ENCODE results near the gene SIAE.

SIAE gene

GRCh38 chr11:124673333-124674167 is at the start of gene SIAE, which contains the start of gene SPA17:
Gene SIAE (minus strand): TSS chr11:124673739. CDS start chr11:124673708, 31 bp downstream.
Gene SPA17 (plus strand): TSS chr11:124673904. CDS start chr11:124675265, 1,361 bp downstream.
- peak; percentile 75 to 83 for DNase-seq

- no peak for DNase-seq
Observed at GRCh38 chr11:124722176-124722575, 48.6 kb upstream of the SIAE start.

- no peak for DNase-seq
Observed at GRCh38 chr11:124719534-124719933, 46.0 kb upstream of the SIAE start.

- DNase-seq, result no peak
Observed at GRCh38 chr11:124718801-124719200, 45.3 kb upstream of the SIAE start.

GRCh38 chr11:124717786-124718651 is 44.5 kb upstream of the SIAE start:
- DNase-seq, result no peak

- DNase-seq, result no peak
Observed at GRCh38 chr11:124717421-124717785, 43.9 kb upstream of the SIAE start.

GRCh38 chr11:124716591-124716990 is 43.1 kb upstream of the SIAE start:
- no peak for DNase-seq

GRCh38 chr11:124712392-124712791 is 38.9 kb upstream of the SIAE start:
- no peak for DNase-seq

- DNase-seq, result no peak
Observed at GRCh38 chr11:124707829-124708228, 34.3 kb upstream of the SIAE start.

GRCh38 chr11:124700028-124700427 is 26.5 kb upstream of the SIAE start:
- no peak for DNase-seq

- no peak for DNase-seq
Observed at GRCh38 chr11:124699547-124699946, 26.0 kb upstream of the SIAE start.

- DNase-seq, result no peak
Observed at GRCh38 chr11:124693142-124693541, 19.6 kb upstream of the SIAE start.

GRCh38 chr11:124682443-124682842 is 8.9 kb upstream of the SIAE start:
- DNase-seq, result no peak

- DNase-seq, result no peak
Observed at GRCh38 chr11:124681421-124681820, 7.9 kb upstream of the SIAE start.

GRCh38 chr11:124678416-124678815 is 4.9 kb upstream of the SIAE start:
- no peak for DNase-seq

GRCh38 chr11:124676386-124676785 is 2.8 kb upstream of the SIAE start:
- DNase-seq, result no peak

GRCh38 chr11:124674571-124674970 is 1.0 kb upstream of the SIAE start:
- no peak for DNase-seq

- DNase-seq, result no peak
Observed at GRCh38 chr11:124674168-124674517, 604 bp upstream of the SIAE start.

GRCh38 chr11:124672536-124673215 is 863 bp downstream of the SIAE start:
- no peak for DNase-seq

GRCh38 chr11:124670732-124671131 is 2.8 kb downstream of the SIAE start:
- no peak for DNase-seq

GRCh38 chr11:124669193-124669592 is 4.3 kb downstream of the SIAE start:
- DNase-seq, result peak in 1 of 2 donors; percentile 43

- no peak for DNase-seq
Observed at GRCh38 chr11:124667601-124668000, 5.9 kb downstream of the SIAE start.

GRCh38 chr11:124663861-124664260 is 9.7 kb downstream of the SIAE start:
- no peak for DNase-seq
